ENCODE measurements around the gene SPRTN.

- TF ChIP-seq CTCF (IDR thresholded peaks at IDR 0.05) = no peak
- no peak for TF ChIP-seq EP300 (IDR thresholded peaks at IDR 0.05)
- no peak for TF ChIP-seq POLR2A (IDR thresholded peaks at IDR 0.05)
Measured at GRCh38 chr1:231397886-231398671, 60.0 kb downstream of the SPRTN start.

Data from tibial nerve (tissue), 4 donors.